ENCODE measurements around the gene ZNF618.

DNA sequence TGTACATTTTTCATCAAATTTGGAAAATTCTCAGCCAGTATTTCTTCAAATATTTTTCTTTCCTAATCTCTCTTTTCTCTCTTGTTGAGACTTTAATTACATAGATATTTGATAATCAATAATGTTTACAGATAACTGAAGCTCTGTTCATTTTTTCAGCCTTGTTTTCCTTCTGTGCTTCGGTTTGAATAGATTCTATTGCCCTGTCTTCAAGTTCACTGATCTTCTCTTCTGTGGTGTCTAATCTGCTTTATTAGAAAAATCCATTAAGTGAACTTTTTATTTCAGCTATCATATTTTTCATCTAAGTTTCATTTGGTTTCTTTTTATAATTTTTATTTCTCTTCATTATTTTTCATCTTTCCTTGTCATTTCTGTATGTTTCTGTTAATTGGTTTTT, 147.9 kb downstream of the ZNF618 start:
- TF ChIP-seq POLR2AphosphoS5 (IDR thresholded peaks at IDR 0.05) (no peak), CTCF (IDR thresholded peaks at IDR 0.05) (no peak), EP300 (IDR thresholded peaks at IDR 0.05) (no peak), POLR2A (IDR thresholded peaks at IDR 0.05) (no peak)
